Gastrocnemius medialis (tissue), 4 donors: ENCODE results near the gene GPR183.

Source experiments
- POLR2A ChIP-seq, 2 donors: fragments of 450-650 bp; IDR thresholded peaks; one replicate each; pipeline ENCODE4 v1.6.1; 2017; ENCODE audit warnings: antibody characterized with exemption in 2 of 2, mild to moderate bottlenecking in 2 of 2, moderate library complexity in 2 of 2
- TF ChIP-seq, protein P1 (sequence below), 5 experiments: fragments of 450-650 bp in 3 of 5; fragments of 200-600 bp in 2 of 5; sonication (generic) in 2 of 5; IDR thresholded peaks in 4 of 5; conservative IDR thresholded peaks in 1 of 5; 1 replicate in 4 of 5; 2 replicates in 1 of 5; pipeline ENCODE4 v1.5.1; 2016 to 2019; ENCODE audit warnings: antibody characterized with exemption in 5 of 5, mild to moderate bottlenecking in 3 of 5, moderate library complexity in 3 of 5

DNA sequence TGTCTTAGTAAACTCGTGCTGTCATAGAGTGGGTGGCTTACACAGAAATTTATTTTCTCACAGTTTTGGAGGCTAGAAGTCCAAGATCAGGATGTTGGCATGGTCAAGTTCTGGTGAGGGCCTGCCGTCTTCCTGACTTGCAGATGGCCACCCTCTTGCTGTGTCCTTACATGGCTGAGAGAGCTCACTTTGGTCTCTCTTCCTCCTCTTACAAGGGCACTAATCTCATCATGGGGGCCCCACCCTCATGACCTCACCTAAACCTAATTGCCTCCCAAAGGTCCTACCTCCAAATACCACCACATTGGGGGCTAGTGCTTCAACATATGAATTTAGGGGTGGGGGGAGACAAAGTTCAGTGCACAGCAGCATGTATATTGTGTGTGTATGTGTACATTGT is 34.7 kb downstream of the GPR183 start:
- TF ChIP-seq, protein P1, sequence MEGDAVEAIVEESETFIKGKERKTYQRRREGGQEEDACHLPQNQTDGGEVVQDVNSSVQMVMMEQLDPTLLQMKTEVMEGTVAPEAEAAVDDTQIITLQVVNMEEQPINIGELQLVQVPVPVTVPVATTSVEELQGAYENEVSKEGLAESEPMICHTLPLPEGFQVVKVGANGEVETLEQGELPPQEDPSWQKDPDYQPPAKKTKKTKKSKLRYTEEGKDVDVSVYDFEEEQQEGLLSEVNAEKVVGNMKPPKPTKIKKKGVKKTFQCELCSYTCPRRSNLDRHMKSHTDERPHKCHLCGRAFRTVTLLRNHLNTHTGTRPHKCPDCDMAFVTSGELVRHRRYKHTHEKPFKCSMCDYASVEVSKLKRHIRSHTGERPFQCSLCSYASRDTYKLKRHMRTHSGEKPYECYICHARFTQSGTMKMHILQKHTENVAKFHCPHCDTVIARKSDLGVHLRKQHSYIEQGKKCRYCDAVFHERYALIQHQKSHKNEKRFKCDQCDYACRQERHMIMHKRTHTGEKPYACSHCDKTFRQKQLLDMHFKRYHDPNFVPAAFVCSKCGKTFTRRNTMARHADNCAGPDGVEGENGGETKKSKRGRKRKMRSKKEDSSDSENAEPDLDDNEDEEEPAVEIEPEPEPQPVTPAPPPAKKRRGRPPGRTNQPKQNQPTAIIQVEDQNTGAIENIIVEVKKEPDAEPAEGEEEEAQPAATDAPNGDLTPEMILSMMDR (IDR thresholded peaks at IDR 0.05 in 4 of 5, conservative IDR thresholded peaks at IDR 0.05 in 1 of 5): no peak
- TF ChIP-seq POLR2A (IDR thresholded peaks at IDR 0.05): no peak
